ENCODE data around the gene NR1D2.
"Not testable (repeated sequence)": the region's sequence is repeated elsewhere in the genome, so short reads cannot be mapped to it uniquely, and the experiment has no call there.

The NR1D2 gene

GRCh38 chr3:24010834-24011233 is 65.7 kb downstream of the NR1D2 start:
- DNase-seq = not testable (repeated sequence)

DNA sequence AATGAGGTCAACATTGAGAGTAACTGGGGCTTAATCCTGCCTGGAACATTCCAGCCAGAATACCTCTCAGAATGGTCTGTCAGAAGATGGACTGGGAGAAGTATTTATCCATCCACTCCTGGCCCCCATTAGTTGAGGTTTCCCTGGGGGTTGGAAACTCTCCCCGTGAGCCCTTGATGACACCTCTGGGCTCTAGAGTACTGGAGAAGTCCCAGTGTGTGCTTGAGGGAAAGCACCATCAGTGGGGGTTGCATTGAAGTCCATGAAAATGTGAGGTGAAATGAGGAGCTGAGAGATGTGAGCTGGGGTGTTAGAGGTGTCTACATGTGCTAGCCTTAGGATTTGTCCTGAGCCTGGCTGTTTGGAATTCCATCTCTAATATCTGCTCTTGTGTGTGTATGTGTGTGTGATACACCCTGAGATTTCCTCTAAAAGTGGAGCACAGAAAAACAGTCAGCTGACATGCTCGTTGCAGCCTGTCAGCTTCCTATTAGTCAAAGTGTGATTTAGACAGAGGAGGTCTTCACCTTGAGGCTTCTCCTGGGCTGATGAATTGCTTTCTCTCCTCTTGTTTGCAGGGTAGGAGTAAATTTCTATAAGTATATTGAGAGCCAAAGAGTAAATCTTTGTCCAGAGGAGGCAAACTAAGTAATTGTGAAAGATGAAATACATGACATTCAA is 67.6 kb downstream of the NR1D2 start:
- DNase-seq = no peak

DNA sequence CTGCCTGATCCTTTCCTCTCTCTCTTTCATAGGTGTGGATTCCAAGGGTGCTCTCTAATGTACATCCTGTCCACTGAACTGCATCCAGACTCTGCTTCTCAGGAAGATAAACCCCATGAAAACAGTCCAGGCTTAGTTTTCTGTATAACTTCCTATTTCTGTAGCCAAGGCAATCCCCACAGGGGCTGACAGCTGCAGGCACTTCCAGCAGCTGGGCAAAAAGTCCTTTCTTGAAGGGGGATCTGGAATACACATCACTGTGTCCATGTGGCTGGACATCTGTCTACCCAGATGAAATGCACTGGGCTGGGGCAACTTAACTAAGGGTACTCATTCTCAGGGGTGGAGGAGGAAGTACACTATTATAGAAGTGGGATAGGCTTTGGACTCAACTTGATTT is 72.2 kb downstream of the NR1D2 start:
- DNase-seq = no peak

- DNase-seq = no peak
Measured at GRCh38 chr3:24018784-24019570, 73.9 kb downstream of the NR1D2 start.

DNA sequence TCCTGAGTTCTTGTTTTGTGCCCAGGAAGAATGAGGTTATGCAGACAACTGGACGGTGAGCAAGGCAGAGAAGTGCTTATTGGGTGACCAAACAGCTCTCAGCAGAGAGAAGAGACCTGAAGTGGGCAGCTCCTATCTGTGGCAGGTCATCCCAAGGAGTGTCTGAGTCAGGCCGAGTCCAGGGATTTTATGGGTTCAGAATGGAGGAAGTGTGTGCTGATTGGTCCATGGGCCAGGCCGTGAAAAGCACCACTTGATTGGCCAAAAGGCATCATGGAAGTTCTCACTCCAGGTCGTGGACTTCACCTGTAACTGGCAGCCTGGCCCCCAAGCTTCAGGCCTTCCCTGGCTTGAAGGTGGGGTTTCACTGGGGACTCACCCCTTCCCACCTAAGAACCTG is 74.5 kb downstream of the NR1D2 start:
- no peak for DNase-seq

DNA sequence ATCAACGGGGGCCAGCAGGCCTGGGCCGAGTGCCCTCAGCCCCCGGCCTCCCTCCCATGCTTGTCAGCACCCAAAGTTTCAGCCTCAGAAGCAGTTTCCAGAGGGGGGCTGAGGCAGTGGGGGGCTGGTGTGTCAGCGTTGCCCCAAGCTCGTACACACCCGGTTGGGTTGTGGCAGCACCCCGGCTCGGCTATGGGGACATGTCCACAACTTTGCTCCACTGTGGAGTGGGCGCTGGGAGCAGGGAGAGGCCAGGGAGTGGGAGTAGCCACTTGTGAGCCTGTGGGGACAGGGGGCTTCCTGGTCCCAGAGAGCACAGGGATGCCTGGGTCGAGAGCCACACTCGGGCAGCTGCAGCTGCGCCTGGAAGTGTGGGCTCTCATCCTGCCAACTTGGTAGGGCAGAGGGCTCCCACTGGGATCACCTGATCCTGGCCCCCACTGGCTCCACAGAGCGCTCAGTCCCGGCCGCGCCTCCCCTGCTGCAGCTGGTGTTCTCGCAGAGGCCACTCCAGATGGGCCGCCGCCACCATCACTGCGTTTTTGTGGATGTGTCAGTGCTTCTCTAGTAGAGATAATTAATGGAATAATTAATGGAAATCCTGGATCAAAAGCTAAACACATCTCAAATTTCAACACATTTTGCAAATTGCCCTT is 75.1 kb downstream of the NR1D2 start:
- DNase-seq = no peak

DNA sequence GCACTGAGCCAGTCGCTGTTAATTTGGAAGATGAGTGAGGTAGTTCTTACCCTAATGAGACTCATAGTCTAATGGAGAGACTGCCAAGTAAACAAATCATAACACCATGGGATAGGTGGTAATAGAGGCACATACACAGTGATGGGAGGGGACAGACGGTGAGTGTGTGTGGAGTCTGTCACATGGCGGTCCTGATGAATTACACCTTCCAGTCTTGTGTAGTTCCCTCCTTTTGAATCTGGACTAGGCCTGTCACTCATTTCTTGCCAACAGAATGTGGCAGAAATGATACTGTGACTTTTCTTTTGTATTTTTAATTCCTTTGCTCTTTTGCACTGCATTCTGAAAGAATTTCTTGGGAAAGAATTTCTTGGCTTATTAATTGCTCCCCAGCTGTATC is 78.1 kb downstream of the NR1D2 start:
- no peak for DNase-seq

GRCh38 chr3:24025805-24026204 is 80.7 kb downstream of the NR1D2 start:
- no peak for DNase-seq

- not testable (repeated sequence) for DNase-seq
Measured at GRCh38 chr3:24026665-24027064, 81.6 kb downstream of the NR1D2 start.

DNA sequence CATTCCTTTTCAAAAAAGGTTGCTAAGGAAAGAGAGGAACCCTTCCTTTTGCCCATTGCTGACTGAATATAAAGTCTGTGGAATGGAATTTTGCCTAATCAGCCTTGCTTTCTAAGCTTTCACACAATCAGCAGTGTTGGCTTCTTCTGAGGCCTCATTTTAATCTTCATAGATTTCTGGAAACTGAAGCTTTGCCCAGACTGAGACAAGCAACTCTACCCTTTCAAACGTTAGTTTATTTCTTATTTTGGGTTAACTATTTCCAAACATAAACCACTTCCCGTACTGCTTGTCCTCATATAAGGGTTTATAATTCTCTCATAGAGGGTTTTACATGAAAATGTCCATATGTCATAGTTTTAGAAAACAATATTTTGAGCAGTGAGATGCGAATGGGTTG is 82.9 kb downstream of the NR1D2 start:
- no peak for DNase-seq
